Tibial nerve (tissue), 4 donors: ENCODE measurements around the gene PIGX.

ENCODE experiments used
- CTCF ChIP-seq, 5 experiments: fragments of 200-600 bp in 3 of 5; fragments of 450-650 bp in 2 of 5; sonication (generic) in 3 of 5; IDR thresholded peaks; one replicate each; pipeline ENCODE4 v1.5.1; 2016 to 2019; ENCODE audit warnings: antibody characterized with exemption in 5 of 5, mild to moderate bottlenecking in 3 of 5, moderate library complexity in 2 of 5
- EP300 ChIP-seq, 2 donors: sonication (generic); formaldehyde crosslinking; IDR thresholded peaks; one replicate each; pipeline ENCODE4 v1.6.1; 2017; ENCODE audit warnings: antibody characterized with exemption in 2 of 2, mild to moderate bottlenecking in 1 of 2
- POLR2A ChIP-seq, 2 donors: fragments of 450-650 bp; IDR thresholded peaks; one replicate each; pipeline ENCODE4 v1.6.1; 2017; ENCODE audit warnings: antibody characterized with exemption in 2 of 2, mild to moderate bottlenecking in 2 of 2, moderate library complexity in 2 of 2

- TF ChIP-seq CTCF (IDR thresholded peaks at IDR 0.05) (no peak), POLR2A (IDR thresholded peaks at IDR 0.05) (no peak), EP300 (IDR thresholded peaks at IDR 0.05) (no peak)
Observed at GRCh38 chr3:196778755-196779154, 66.6 kb downstream of the PIGX start.
